ENCODE data around the gene HDAC4. TPM values are rescaled to one million over a fixed set of nuclear protein-coding genes. Genes with fewer than 3 reads are reported as not detected.

The HDAC4 gene
- total RNA-seq, 6 donors from 2014 or later = 16.1 to 108 (median 45.0) TPM

DNA sequence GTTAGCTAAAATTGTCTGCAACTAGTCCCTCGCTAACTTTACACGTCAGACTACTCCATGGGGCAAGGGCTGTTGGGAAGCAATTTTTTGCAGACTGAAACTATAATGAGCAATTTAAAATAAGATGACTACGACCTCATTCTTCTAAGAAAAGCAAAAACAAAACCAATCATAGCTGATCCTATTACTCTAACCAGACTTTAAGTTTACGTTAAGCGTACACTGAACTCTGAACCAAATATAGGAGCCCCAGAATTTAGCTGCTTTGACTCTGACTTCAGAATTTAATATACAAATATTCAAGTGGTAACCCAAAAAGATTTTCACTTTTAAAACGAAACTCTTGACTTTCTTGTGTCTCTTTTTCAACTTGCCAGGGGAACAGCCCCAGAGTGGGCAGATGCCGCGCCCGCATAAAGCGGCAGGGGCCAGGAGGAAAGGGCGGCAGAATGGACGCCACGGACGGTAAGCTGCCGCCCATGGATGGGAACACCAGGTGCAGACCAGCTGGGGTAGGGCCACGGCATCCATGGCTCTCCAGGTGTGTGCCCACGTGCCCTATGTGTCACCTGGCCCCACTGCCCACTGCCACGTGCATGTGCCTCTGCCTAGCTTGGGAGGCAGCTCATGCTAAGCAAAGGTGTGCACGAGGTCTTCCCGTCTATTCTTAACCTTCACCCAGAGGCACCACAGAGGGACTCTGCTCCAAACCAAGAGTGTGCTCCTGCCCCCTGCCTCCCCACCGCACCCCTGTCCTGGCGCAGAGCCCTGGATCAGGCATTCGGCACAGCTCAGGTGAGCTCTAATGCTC lies 217.6 kb downstream of the HDAC4 start:
- Histone ChIP-seq H3K27ac (no peak overlapping the region), H3K4me3 (no peak overlapping the region), H3K4me1 (peaks cover 0 to 7% (median 0%) of the 10 kb centered on the region in 4 donors), H3K27me3 (no peaks in the 10 kb centered on the region), H3K9me3 (no peaks in the 10 kb centered on the region), H3K36me3 (peaks cover 7 to 75% (median 31%) of the 10 kb centered on the region in 4 donors)
- ATAC-seq (ENCODE audit: low FRiP score in 2 of 2) (no peak), DNase-seq (peak; percentile 13 to 58)
- TF ChIP-seq POLR2AphosphoS5 (IDR thresholded peaks at IDR 0.05) (no peak), POLR2A (IDR thresholded peaks at IDR 0.05) (no peak), EP300 (IDR thresholded peaks at IDR 0.05) (no peak)
- TF ChIP-seq, protein P1, sequence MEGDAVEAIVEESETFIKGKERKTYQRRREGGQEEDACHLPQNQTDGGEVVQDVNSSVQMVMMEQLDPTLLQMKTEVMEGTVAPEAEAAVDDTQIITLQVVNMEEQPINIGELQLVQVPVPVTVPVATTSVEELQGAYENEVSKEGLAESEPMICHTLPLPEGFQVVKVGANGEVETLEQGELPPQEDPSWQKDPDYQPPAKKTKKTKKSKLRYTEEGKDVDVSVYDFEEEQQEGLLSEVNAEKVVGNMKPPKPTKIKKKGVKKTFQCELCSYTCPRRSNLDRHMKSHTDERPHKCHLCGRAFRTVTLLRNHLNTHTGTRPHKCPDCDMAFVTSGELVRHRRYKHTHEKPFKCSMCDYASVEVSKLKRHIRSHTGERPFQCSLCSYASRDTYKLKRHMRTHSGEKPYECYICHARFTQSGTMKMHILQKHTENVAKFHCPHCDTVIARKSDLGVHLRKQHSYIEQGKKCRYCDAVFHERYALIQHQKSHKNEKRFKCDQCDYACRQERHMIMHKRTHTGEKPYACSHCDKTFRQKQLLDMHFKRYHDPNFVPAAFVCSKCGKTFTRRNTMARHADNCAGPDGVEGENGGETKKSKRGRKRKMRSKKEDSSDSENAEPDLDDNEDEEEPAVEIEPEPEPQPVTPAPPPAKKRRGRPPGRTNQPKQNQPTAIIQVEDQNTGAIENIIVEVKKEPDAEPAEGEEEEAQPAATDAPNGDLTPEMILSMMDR (IDR thresholded peaks at IDR 0.05) = no peak
- 96 to 97% methylated on average over 22 to 23 of the region's 23 CpGs for WGBS, 2 donors

DNA sequence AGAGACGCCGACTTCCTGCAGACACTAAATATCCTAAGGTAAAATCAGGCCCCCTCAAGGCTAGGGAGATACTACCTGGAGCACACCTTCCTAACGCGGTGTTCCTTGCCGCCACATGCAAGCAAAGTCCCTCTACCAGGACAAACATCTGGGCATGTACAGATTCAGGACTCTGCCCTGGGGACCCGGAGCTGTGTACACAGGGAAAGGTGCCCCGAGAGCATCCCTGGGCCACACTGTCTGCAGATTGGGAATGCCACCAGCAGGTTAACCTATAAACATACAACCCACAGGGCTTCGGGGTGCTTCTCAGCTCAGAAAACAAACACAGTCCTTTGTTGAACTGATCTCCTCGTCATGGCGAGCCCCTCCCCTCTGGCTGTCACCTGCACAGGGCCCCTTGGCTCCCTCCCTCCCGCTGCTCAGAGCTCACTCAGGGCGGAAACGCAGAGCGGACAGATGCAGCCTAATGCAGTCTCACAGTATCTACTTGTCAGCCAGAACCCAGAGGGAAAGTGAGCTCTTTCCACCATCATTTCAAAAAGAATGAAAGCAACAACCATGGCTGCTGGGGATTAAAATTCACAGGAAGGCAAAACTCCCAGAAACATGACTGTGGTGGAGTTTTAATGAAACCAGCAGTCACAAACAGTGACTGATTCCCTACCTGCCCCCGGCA lies 218.8 kb downstream of the HDAC4 start:
- Histone ChIP-seq H3K4me3 (no peak overlapping the region), H3K4me1 (no peaks in the 10 kb centered on the region), H3K9me3 (no peaks in the 10 kb centered on the region), H3K27ac (no peak overlapping the region), H3K36me3 (peaks cover 7 to 75% (median 33%) of the 10 kb centered on the region in 4 donors), H3K27me3 (no peaks in the 10 kb centered on the region)
- TF ChIP-seq POLR2A (IDR thresholded peaks at IDR 0.05) (no peak), EP300 (IDR thresholded peaks at IDR 0.05) (no peak), POLR2AphosphoS5 (IDR thresholded peaks at IDR 0.05) (no peak)
- TF ChIP-seq, protein P1 (IDR thresholded peaks at IDR 0.05) = no peak
- ATAC-seq (ENCODE audit: low FRiP score in 2 of 2) = no peak
- WGBS, 2 donors = 88 to 97% methylated on average over 9 to 15 of the region's 15 CpGs
- DNase-seq = peak in 1 of 2 donors; percentile 17

DNA sequence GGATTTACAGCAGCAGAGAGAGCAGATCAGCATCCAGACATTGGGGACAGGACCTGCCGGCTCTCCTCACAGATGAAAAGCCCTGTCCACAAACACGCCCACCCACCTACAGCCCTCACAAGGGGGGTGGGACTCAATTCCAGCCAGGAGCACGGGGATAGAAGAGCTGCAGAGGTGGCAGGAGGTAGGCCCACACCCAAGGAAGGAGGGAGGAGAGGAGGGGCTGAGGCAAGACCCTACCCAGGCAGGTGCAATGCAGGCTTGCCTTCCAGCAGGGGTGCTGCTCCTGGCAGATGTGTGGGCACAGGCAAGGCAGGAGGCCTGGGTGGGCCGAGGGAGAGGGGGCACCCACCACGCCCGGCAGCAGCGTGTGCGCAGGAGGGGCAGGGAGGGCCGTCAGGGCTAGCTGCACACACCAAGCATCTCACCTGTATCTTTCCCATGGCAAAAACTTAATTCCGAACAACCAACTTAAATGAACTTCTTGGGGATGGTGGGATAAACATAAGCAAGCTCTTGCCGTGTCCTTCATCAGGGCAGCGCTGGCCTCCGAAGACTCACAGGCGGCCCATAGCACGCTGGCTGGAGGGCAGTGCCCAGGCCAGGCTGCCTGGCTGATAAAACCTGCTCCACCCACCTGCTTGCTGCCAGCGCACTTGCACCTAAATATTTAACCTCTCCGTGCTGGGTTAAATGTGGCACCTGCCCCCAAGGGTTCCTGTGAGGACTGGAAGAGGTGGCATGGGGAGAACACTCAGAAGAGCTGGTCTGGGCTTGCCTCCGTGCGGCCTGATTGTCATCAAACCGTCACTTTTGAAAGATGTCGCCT lies 219.5 kb downstream of the HDAC4 start:
- H3K4me1 ChIP-seq = no peaks in the 10 kb centered on the region
- ATAC-seq (ENCODE audit: low FRiP score in 2 of 2) (peak in 1 of 2 donors; percentile 11), DNase-seq (peak; percentile 18 to 46)
- peaks cover 5 to 68% (median 30%) of the 10 kb centered on the region in 4 donors for H3K36me3 ChIP-seq
- no peaks in the 10 kb centered on the region for H3K9me3 ChIP-seq
- no peaks in the 10 kb centered on the region for H3K27me3 ChIP-seq
- no peak overlapping the region for H3K27ac ChIP-seq
- H3K4me3 ChIP-seq = no peak overlapping the region
- WGBS, 2 donors = 87 to 89% methylated on average over 3 to 21 of the region's 21 CpGs
- TF ChIP-seq POLR2A (IDR thresholded peaks at IDR 0.05) (no peak), EP300 (IDR thresholded peaks at IDR 0.05) (no peak), POLR2AphosphoS5 (IDR thresholded peaks at IDR 0.05) (no peak)
- TF ChIP-seq, protein P1 (IDR thresholded peaks at IDR 0.05) = no peak

DNA sequence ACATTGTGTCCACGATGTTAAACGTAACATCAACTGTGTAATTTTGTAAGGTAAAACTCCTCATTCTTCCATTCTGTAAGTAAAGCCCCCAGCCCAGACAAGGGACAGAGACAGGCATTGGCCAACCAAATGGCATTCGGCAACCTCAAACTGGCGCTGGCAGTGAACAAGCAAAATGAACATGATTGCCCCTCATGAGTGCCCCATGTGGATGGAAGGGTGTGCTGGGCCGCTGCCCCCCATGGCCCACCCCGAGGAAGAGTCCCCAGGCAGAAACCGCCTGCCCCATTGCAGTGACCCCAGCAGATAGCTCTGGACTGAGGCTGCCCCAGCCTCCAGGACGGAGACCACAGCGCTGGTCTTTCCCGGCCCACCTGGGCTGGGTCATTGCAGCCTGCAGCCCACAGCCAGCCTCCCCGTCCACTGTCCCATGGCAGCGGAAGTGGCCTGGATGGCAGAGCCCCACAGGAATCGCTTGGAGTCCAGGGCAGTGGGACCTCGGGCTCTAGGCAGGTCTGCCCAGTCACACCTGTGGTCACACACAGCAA lies 220.2 kb downstream of the HDAC4 start:
- peaks cover 2 to 68% (median 31%) of the 10 kb centered on the region in 4 donors for H3K36me3 ChIP-seq
- ATAC-seq (ENCODE audit: low FRiP score in 2 of 2) (no peak), DNase-seq (peak; percentile 14 to 51)
- no peak overlapping the region for H3K27ac ChIP-seq
- H3K27me3 ChIP-seq = no peaks in the 10 kb centered on the region
- WGBS, 2 donors = 85 to 98% methylated on average over 4 to 13 of the region's 14 CpGs
- TF ChIP-seq EP300 (IDR thresholded peaks at IDR 0.05) = no peak
- TF ChIP-seq POLR2AphosphoS5 (IDR thresholded peaks at IDR 0.05) = no peak
- TF ChIP-seq POLR2A (IDR thresholded peaks at IDR 0.05) = no peak
- TF ChIP-seq, protein P1 (IDR thresholded peaks at IDR 0.05) = no peak
- H3K4me1 ChIP-seq = no peaks in the 10 kb centered on the region
- no peak overlapping the region for H3K4me3 ChIP-seq
- no peaks in the 10 kb centered on the region for H3K9me3 ChIP-seq
